ELF-1 (cell line): ENCODE data around the gene PPP2R3B.
A peak's percentile ranks its signal among the peaks of the same experiment; 100 is the strongest.
"Not testable (repeated sequence)": the region's sequence is repeated elsewhere in the genome, so short reads cannot be mapped to it uniquely, and the experiment has no call there.

ENCODE experiments used
- DNase-seq: peaks from one replicate; pipeline ENCODE4 v3.0.0-alpha.2; 2016; ENCODE audit warnings: low read depth, low spot score

The PPP2R3B gene

GRCh38 chrX:320126-320783 lies 66.5 kb downstream of the PPP2R3B start:
- DNase-seq = no peak

GRCh38 chrX:319579-320125 lies 67.1 kb downstream of the PPP2R3B start:
- DNase-seq = no peak

DNA sequence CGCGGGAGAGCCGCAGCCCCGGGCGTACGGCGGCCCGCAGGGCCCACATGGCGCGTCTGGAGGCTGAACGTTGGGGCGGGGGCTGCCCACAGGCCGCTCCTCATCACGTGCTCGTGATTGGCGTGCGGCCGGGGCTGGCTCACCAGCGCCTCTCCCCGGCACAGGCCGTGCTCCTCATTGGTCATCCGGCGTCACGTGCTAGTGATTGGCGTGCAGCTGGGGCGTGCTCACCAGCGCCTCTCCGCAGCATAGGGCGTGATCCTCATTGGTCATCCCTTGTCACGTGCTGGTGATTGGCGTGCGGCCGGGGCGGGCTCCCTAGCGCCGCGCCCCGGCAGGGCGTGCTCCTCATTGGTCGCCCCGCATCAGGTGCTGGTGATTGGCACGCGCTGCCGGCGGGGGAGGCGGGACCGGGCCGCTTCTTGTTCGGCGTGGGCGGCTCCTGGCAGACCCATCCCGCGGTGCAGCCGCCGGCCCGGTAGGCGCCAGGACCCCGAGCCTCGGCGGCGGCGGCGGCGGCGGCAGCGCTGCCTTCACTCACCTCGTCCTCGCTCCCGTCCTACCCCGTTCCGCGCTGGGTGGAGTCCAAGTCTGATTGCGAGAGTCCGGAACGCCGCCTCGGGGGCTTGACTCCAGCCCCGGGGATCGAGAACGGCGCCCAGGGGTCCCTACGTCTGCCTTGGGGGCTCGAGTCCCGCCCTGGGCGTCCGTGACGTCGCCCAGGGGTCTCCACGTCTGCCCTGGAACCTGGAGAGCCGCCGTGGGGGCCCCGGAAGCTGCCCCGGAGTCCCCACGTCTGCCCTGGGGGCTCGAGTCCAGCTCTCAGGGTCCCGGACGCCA lies 67.7 kb downstream of the PPP2R3B start, which contains the start of gene GTPBP6:
Gene GTPBP6 (minus strand): TSS at position 58 of the 840 bp plus-strand sequence. CDS start 9 bp downstream, at position 49.
- DNase-seq = peak; percentile 100

DNA sequence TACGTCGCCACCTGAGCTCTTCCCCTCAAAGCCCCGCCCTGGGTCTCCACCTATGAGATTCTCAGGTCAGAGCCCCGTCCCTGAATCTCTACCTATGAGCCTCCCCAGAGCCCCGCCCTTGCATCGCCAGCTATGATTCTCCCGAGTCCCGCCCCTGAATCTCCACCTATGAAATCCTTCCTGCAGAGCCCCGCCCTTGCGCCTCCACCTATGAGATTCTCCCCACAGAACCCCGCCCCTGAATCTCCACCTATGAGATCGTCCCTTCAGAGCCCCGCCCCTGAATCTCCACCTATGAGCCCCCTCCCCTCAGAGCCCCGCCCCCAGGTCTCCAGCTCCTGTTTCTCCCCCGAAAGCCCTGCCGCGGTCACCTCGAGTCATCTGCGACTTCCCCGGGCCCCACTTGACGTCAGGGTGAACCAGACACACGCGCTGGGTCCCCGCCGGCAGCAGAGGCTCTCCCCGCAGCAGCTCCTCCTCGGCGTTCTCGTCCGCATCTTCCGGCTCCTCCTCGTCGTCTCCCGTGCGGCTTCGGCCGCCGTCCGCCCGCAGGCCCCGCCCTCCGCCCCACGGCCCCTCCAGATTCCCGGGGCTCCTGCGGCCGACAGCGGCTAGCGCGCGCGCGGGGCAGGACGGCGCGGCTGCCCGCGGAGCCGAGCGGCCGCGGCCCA lies 68.5 kb downstream of the PPP2R3B start:
- DNase-seq = peak; percentile 99

DNA sequence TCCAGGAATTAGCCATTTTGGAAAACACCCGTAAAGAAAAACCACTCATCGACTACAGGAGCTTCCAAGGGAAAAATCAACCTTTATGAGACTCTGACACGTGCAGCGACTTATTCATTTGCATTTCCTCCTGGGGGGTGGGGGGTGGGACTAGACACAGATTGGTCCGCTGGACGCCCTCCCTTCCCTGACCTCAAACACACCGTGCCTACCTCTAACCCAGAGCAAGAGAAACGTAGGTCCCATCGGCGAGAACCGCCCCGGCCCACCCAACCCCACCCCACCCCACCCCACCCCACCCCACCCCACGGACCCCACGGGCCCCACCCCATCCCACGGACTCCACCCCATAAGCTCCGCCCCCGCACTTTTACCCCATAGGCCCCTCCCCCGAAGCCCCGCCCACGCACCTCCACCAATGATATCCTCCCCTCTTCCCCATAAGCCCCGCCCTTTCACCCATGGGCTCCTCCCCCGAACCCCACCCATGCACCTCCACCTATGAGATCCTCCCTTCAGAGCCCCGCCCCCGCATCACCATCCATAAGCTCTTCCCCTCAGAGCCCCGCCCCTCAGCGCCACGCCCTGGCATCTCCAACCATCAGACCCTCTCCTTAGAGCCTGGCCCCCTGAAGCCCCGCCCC lies 69.2 kb downstream of the PPP2R3B start:
- DNase-seq = no peak

GRCh38 chrX:316351-317325 lies 70.1 kb downstream of the PPP2R3B start:
- no peak for DNase-seq

GRCh38 chrX:314781-315595 lies 71.7 kb downstream of the PPP2R3B start:
- DNase-seq = no peak

DNA sequence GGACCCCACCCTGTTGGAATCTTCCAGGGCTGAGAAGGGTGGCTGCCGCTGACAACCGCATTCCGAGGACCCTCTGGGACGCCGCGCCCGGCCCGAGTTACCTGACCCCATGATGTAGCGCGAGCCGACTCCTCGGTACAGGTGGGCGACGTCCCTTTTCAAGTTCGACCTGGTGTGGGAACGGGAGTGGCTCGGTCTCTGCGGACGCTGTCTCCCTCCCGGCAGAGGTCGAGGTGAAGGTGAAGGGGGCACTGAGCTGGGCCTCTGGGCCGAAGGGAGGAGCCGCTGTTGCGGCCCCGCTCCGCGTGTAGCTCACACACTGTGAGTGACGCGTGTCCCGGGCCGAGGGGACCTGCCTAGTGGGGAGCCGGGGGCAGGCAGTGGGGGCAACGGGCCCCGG lies 72.7 kb downstream of the PPP2R3B start:
- DNase-seq = no peak

- DNase-seq = no peak
Measured at GRCh38 chrX:313546-313945, 73.2 kb downstream of the PPP2R3B start.

DNA sequence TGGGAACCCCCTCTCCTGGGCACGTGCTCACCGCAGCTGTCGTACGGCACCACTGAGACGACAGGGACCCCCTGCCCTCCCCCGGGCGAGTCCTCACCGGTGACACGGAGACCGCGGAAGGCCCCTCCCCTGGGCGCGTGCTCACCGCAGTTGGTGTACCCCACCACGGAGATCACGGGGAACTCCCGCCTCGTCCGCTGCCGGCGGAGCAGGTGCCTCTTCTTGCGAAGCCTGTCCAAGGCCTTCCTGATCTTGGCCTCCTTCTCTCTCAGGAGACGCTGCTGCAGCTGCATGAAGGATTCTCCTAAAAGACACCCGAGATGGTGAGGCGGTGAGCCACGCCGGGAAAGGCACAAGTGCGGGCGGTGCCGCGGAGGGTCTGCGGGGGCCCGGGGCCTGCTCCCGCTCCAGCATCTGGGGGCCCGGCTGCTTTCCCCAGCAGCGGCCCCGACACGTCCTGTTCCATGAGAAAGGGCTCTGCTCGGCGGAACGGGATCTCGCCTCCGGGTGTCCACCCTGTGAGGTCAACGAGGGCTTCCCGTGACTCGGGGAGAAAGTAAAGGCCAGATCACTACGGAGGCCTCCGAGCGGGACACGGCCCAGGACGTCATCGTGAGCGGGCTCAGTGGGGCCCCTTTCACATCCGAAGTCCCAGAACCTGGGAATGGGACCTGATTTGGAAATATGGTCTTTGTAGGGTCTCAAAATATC lies 73.9 kb downstream of the PPP2R3B start:
- no peak for DNase-seq

- no peak for DNase-seq
Measured at GRCh38 chrX:311156-312129, 75.3 kb downstream of the PPP2R3B start.

- no peak for DNase-seq
Measured at GRCh38 chrX:310621-311155, 76.0 kb downstream of the PPP2R3B start.

DNA sequence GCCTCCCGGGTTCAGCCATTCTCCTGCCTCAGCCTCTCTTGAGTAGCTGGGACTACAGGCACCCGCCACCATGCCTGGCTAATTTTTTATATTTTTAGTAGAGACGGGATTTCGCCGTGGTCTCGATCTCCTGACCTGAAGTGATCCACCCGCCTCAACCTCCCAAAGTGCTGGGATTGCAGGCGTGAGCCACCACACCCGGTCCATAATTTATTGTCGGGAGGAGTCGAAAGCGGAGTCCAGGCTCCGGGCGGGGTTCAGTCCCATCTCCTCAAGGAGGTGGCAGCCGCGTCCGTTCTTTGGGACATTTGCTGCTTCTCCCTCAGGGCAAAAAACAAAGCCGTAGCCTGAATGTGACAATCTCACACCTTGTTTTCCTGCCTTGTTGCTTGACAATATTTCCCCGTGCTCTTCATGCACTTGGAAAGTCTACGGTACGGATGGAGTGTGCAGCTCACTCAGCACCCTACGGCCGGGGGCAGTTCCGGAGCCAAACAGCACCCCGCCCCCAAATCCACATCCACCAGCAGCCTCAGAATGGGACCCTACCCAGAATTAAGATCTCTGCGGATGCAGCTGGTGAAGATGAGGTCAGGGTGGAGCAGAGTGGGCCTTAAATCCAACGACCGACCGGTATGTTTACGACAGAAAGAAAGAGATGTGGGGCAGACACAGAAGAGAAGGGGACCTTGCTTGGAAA lies 77.7 kb downstream of the PPP2R3B start:
- no peak for DNase-seq

DNA sequence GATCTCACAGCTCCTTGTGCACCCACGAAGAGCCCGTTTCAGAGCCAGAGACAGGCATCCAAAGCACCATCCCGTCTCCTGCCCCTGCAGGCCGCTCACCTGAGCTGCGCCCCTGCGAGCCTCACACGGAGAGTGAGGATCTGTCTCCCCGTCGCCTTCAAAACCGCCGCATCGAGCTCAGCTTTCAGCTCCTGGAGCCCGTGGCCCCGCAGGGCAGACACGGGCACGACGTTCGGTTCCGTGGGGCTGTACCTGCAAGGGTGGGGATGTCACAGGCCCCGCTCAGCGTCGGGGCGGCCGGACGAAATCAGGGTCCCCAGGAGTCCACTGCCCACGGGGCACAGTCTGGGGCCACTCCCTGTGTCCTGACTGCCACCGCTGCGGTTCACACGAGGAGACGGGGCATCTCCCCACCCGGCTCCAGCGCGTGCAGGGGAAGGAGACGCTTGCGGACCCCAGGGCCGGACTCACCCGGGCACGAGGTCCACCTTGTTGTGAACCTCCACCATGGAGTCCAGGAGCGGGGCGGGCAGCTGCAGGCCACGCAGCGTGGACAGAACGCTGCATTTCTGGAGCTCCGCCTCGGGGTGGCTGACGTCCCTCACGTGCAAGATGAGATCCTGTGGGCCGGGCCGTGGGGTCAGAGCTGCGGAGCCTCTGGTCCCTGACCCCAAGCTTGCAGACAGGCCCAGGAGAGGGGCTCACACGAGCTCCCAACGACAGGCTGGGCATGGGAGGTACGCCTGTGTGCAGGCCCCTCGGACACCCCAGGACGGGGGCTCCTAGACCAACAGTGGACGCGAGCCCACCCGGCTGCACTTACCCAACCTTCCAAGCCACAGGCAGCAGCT lies 79.2 kb downstream of the PPP2R3B start:
- DNase-seq = no peak

- DNase-seq = not testable (repeated sequence)
Measured at GRCh38 chrX:306614-307251, 80.0 kb downstream of the PPP2R3B start.
